H9 (cell line): ENCODE data around the gene KRT5. TPM values are rescaled to one million over a fixed set of nuclear protein-coding genes. Genes with fewer than 3 reads are reported as not detected.

Experiments used
- DNase-seq: peaks from one replicate; pipeline ENCODE4 v3.0.0-alpha.2; 2017
- H2AFZ ChIP-seq: one replicate; pipeline ENCODE4 v1.6.1; 2013; ENCODE audit warnings: mild to moderate bottlenecking, low read length, control low read depth, moderate library complexity
- H2AK5ac ChIP-seq: 2 replicates; pipeline ENCODE4 v1.6.1; 2013; ENCODE audit warnings: low read length, control low read depth, mixed read lengths; ENCODE audit not compliant: insufficient read length
- H2BK120ac ChIP-seq: one replicate; pipeline ENCODE4 v1.6.1; 2013; ENCODE audit warnings: low read depth, mild to moderate bottlenecking, low read length, control low read depth, inconsistent platforms; ENCODE audit not compliant: poor library complexity, severe bottlenecking
- H2BK12ac ChIP-seq: 2 replicates; pipeline ENCODE4 v1.6.1; 2013; ENCODE audit warnings: low read length, control low read depth, mixed read lengths, low read depth; ENCODE audit not compliant: insufficient read length
- H2BK15ac ChIP-seq: 2 replicates; pipeline ENCODE4 v1.6.1; 2013; ENCODE audit warnings: low read depth, low read length, control low read depth
- H2BK20ac ChIP-seq: one replicate; pipeline ENCODE4 v1.6.1; 2013; ENCODE audit warnings: low read depth, mild to moderate bottlenecking, low read length, control low read depth, inconsistent platforms; ENCODE audit not compliant: poor library complexity, severe bottlenecking
- H2BK5ac ChIP-seq: 2 replicates; pipeline ENCODE4 v1.6.1; 2013; ENCODE audit warnings: low read length, control low read depth, mixed read lengths; ENCODE audit not compliant: insufficient read length
- H3K14ac ChIP-seq: 2 replicates; pipeline ENCODE4 v1.6.1; 2013; ENCODE audit warnings: low read length, control low read depth; ENCODE audit not compliant: insufficient read depth
- H3K18ac ChIP-seq: 2 replicates; pipeline ENCODE4 v1.6.1; 2013; ENCODE audit warnings: low read depth, mild to moderate bottlenecking, mixed read lengths, low read length, control low read depth; ENCODE audit not compliant: insufficient read length
- H3K23ac ChIP-seq: 2 replicates; pipeline ENCODE4 v1.6.1; 2013; ENCODE audit warnings: low read length, control low read depth, mixed read lengths, low read depth; ENCODE audit not compliant: insufficient read length
- H3K23me2 ChIP-seq: 2 replicates; pipeline ENCODE4 v1.6.1; 2013; ENCODE audit warnings: low read depth, mild to moderate bottlenecking, mixed read lengths, low read length, control low read depth; ENCODE audit not compliant: insufficient read length, poor library complexity, severe bottlenecking
- H3K27ac ChIP-seq: 2 replicates; pipeline ENCODE4 v1.5.1; 2013; ENCODE audit warnings: low read length, control low read depth, mixed read lengths, low read depth; ENCODE audit not compliant: insufficient read length
- H3K27me3 ChIP-seq: 2 replicates; pipeline ENCODE4 v1.6.1; 2013; ENCODE audit warnings: low read length, control low read depth, inconsistent platforms; ENCODE audit not compliant: insufficient read depth
- H3K4ac ChIP-seq: 2 replicates; pipeline ENCODE4 v1.6.1; 2013; ENCODE audit warnings: low read depth, mild to moderate bottlenecking, control low read depth, inconsistent platforms, low read length, moderate library complexity
- H3K4me1 ChIP-seq: 2 replicates; pipeline ENCODE4 v1.6.1; 2013; ENCODE audit warnings: low read length, control low read depth, inconsistent platforms; ENCODE audit not compliant: insufficient read depth
- H3K4me2 ChIP-seq: 2 replicates; pipeline ENCODE4 v1.6.1; 2013; ENCODE audit warnings: low read length, control low read depth, mixed read lengths; ENCODE audit not compliant: insufficient read length, insufficient read depth
- H3K56ac ChIP-seq: 2 replicates; pipeline ENCODE4 v1.6.1; 2013; ENCODE audit warnings: low read depth, mild to moderate bottlenecking, mixed read lengths, low read length, control low read depth; ENCODE audit not compliant: insufficient read length
- H3K79me1 ChIP-seq: 2 replicates; pipeline ENCODE4 v1.6.1; 2013; ENCODE audit warnings: low read depth, mild to moderate bottlenecking, moderate library complexity, low read length, control low read depth, inconsistent platforms; ENCODE audit not compliant: insufficient read depth, poor library complexity, severe bottlenecking
- H3K79me2 ChIP-seq: 2 replicates; pipeline ENCODE4 v1.6.1; 2013; ENCODE audit warnings: low read length, control low read depth, inconsistent platforms; ENCODE audit not compliant: insufficient read depth
- H3K9ac ChIP-seq: 2 replicates; pipeline ENCODE4 v1.6.1; 2013; ENCODE audit warnings: low read length, control low read depth, mixed read lengths; ENCODE audit not compliant: insufficient read length; ENCODE audit errors: extremely low read depth
- H3K9me3 ChIP-seq: one replicate; pipeline ENCODE4 v1.6.1; 2013; ENCODE audit warnings: low read depth, low read length, inconsistent platforms; ENCODE audit not compliant: control insufficient read depth
- H3T11ph ChIP-seq: one replicate; pipeline ENCODE4 v1.6.1; 2013; ENCODE audit warnings: mild to moderate bottlenecking, low read length, control low read depth, inconsistent platforms
- H4K20me1 ChIP-seq: one replicate; pipeline ENCODE4 v1.6.1; 2013; ENCODE audit not compliant: control insufficient read depth, insufficient read length, insufficient read depth
- H4K5ac ChIP-seq: 2 replicates; pipeline ENCODE4 v1.6.1; 2013; ENCODE audit warnings: low read depth, mild to moderate bottlenecking, mixed read lengths, low read length, control low read depth; ENCODE audit not compliant: insufficient read length
- H4K8ac ChIP-seq: replicated peaks from 2 replicates; pipeline ENCODE4 v1.6.1; 2013; ENCODE audit warnings: low read length, control low read depth, mixed read lengths, low read depth; ENCODE audit not compliant: insufficient read length
- H4K91ac ChIP-seq: 2 replicates; pipeline ENCODE4 v1.6.1; 2013; ENCODE audit warnings: low read depth, mild to moderate bottlenecking, moderate library complexity, mixed read lengths, low read length, control low read depth; ENCODE audit not compliant: insufficient read length
- H3K27ac Mint-ChIP-seq, 3 experiments: 2 replicates in 2 of 3; 3 replicates in 1 of 3; pipeline ENCODE4 v1.8.0; 2020 to 2021; ENCODE audit warnings: mixed read lengths in 3 of 3, mild to moderate bottlenecking in 1 of 3, moderate library complexity in 1 of 3
- H3K27me3 Mint-ChIP-seq: 2 replicates; pipeline ENCODE4 v1.8.0; 2021; ENCODE audit warnings: low read depth, mild to moderate bottlenecking, moderate library complexity, mixed read lengths
- H3K36me3 Mint-ChIP-seq, 3 experiments: 2 replicates in 2 of 3; 3 replicates in 1 of 3; pipeline ENCODE4 v1.8.0; 2020 to 2021; ENCODE audit warnings: low read depth in 3 of 3, mixed read lengths in 3 of 3; ENCODE audit not compliant: insufficient read depth in 1 of 3
- H3K4me1 Mint-ChIP-seq, 2 experiments: 2 replicates each; pipeline ENCODE4 v1.8.0; 2020; ENCODE audit warnings: mixed read lengths in 2 of 2
- H3K4me3 Mint-ChIP-seq, 2 experiments: 2 replicates in 1 of 2; 3 replicates in 1 of 2; pipeline ENCODE4 v1.8.0; 2020 to 2021; ENCODE audit warnings: mild to moderate bottlenecking in 2 of 2, mixed read lengths in 2 of 2, moderate library complexity in 1 of 2
- H3K9me3 Mint-ChIP-seq, 2 experiments: 2 replicates in 1 of 2; 3 replicates in 1 of 2; pipeline ENCODE4 v1.8.0; 2020; ENCODE audit warnings: mild to moderate bottlenecking in 2 of 2, mixed read lengths in 2 of 2, moderate library complexity in 1 of 2
- CTCF ChIP-seq: fragments of 200-600 bp; sonication (generic); conservative IDR thresholded peaks from 3 replicates; pipeline ENCODE4 v1.8.0; 2021; ENCODE audit warnings: antibody characterized with exemption, mild to moderate bottlenecking
- WGBS: extraction: QIAGEN DNeasy Blood & Tissue Kit; methylation state at CpG from one replicate; pipeline ENCODE4 v1.1.7; 2013; ENCODE audit warnings: missing lambda C conversion rate, low lambda C conversion rate, mixed read lengths; ENCODE audit not compliant: insufficient read length; ENCODE audit errors: extremely low coverage; 5-methylcytosine and 5-hydroxymethylcytosine counted together
- total RNA-seq: library from RNA; stranded (reverse); gene quantifications from 2 replicates; pipeline ENCODE4 v1.2.1, GENCODE V29; 2021

Gene KRT5
- total RNA-seq, 1 experiment from 2014 or later: not detected

GRCh38 chr12:52555577-52555976 is 35.4 kb upstream of the KRT5 start:
- no peak overlapping the region for H3K4me2 ChIP-seq
- no peak overlapping the region for H3T11ph ChIP-seq
- H3K4me1 Mint-ChIP-seq: no peaks in the 10 kb centered on the region

More at GRCh38 chr12:52555577-52555976, 35.4 kb upstream of the KRT5 start:
- Histone ChIP-seq H3K56ac (no peak overlapping the region), H2AFZ (no peak overlapping the region), H3K79me1 (no peaks in the 10 kb centered on the region), H2BK120ac (no peak overlapping the region), H3K27me3 (no peaks in the 10 kb centered on the region), H3K79me2 (no peaks in the 10 kb centered on the region), H4K5ac (no peak overlapping the region), H3K4me1 (no peaks in the 10 kb centered on the region), H4K91ac (no peak overlapping the region), H2BK20ac (no peak overlapping the region), H2BK12ac (no peak overlapping the region), H3K23ac (no peak overlapping the region), H3K27ac (no peak overlapping the region), H3K9me3 (no peaks in the 10 kb centered on the region), H3K23me2 (no peaks in the 10 kb centered on the region), H3K4ac (no peak overlapping the region), H2AK5ac (no peak overlapping the region), H4K20me1 (no peaks in the 10 kb centered on the region), H3K9ac (no peak overlapping the region), H2BK15ac (no peak overlapping the region), H2BK5ac (no peak overlapping the region), H3K14ac (no peak overlapping the region), H4K8ac (no peak overlapping the region), H3K18ac (no peak overlapping the region)
- no CpG with 5 or more reads among the region's 6 CpGs for WGBS
- Mint-ChIP-seq H3K27me3 (peaks cover 17% of the 10 kb centered on the region), H3K27ac (no peak overlapping the region), H3K4me3 (no peak overlapping the region), H3K9me3 (no peaks in the 10 kb centered on the region), H3K36me3 (no peaks in the 10 kb centered on the region)
- DNase-seq: no peak
- TF ChIP-seq CTCF: no peak
